Liver (tissue), 9 donors: ENCODE results near the gene ASB2. TPM values are rescaled to one million over a fixed set of nuclear protein-coding genes. Genes with fewer than 3 reads are reported as not detected.

Experiments used
- DNase-seq: peaks from one replicate; pipeline ENCODE4 v3.0.0-alpha.2; 2017; ENCODE audit warnings: low spot score
- H3K27ac ChIP-seq, 2 donors: one replicate each; pipeline ENCODE4 v1.7.0; 2013; ENCODE audit warnings: inconsistent platforms in 2 of 2, low read length in 2 of 2, control low read depth in 1 of 2, low read depth in 1 of 2, mild to moderate bottlenecking in 1 of 2
- H3K27me3 ChIP-seq, 4 donors: one replicate each; pipeline versions ENCODE4 v1.6.1 to v1.7.0; 2013; ENCODE audit warnings: low read length in 3 of 4, inconsistent platforms in 1 of 4, mild to moderate bottlenecking in 1 of 4, moderate library complexity in 1 of 4; ENCODE audit not compliant: control insufficient read depth in 4 of 4, insufficient read depth in 4 of 4
- H3K36me3 ChIP-seq, 4 donors: one replicate each; pipeline versions ENCODE4 v1.6.1 to v1.7.0; 2013; ENCODE audit warnings: low read length in 3 of 4, mild to moderate bottlenecking in 3 of 4, low read depth in 1 of 4, moderate library complexity in 1 of 4; ENCODE audit not compliant: control insufficient read depth in 4 of 4, insufficient read depth in 3 of 4
- H3K4me1 ChIP-seq, 4 donors: one replicate each; pipeline versions ENCODE4 v1.6.1 to v1.7.0; 2013; ENCODE audit warnings: low read length in 3 of 4, mild to moderate bottlenecking in 3 of 4, moderate library complexity in 1 of 4; ENCODE audit not compliant: control insufficient read depth in 4 of 4, insufficient read depth in 4 of 4
- H3K4me3 ChIP-seq, 3 donors: one replicate each; pipeline versions ENCODE4 v1.6.1 to v1.7.0; 2013; ENCODE audit warnings: low read length in 3 of 3, control low read depth in 1 of 3, low read depth in 1 of 3, mild to moderate bottlenecking in 1 of 3
- H3K9ac ChIP-seq, 2 donors: one replicate each; pipeline ENCODE4 v1.7.0; 2013; ENCODE audit warnings: low read length in 2 of 2, mild to moderate bottlenecking in 2 of 2, moderate library complexity in 2 of 2, control low read depth in 1 of 2, low read depth in 1 of 2
- H3K9me3 ChIP-seq, 4 donors: one replicate each; pipeline versions ENCODE4 v1.6.1 to v1.7.0; 2013; ENCODE audit warnings: low read length in 3 of 4; ENCODE audit not compliant: control insufficient read depth in 4 of 4
- CTCF ChIP-seq: fragments of 150-350 bp; IDR thresholded peaks from 2 replicates; pipeline ENCODE4 v1.5.1; 2017; ENCODE audit warnings: improper control_type of control experiment, low read depth, low read length; ENCODE audit not compliant: missing input control
- EGR1 ChIP-seq, 2 donors: IDR thresholded peaks; 2 replicates each; pipeline ENCODE4 v1.6.1; 2016 to 2018; ENCODE audit warnings: antibody characterized with exemption in 2 of 2, low read depth in 2 of 2
- FOXA2 ChIP-seq: IDR thresholded peaks from 2 replicates; pipeline ENCODE4 v1.6.1; 2016; ENCODE audit warnings: antibody characterized with exemption
- GABPA ChIP-seq, 2 donors: IDR thresholded peaks in 1 of 2; conservative IDR thresholded peaks in 1 of 2; 2 replicates each; pipeline ENCODE4 v1.6.1; 2016; ENCODE audit warnings: antibody characterized with exemption in 2 of 2, mild to moderate bottlenecking in 1 of 2, moderate library complexity in 1 of 2
- JUND ChIP-seq, 2 donors: IDR thresholded peaks; 2 replicates each; pipeline ENCODE4 v1.6.1; 2016; ENCODE audit warnings: antibody characterized with exemption in 2 of 2
- NR2F2 ChIP-seq: IDR thresholded peaks from 2 replicates; pipeline ENCODE4 v1.6.1; 2016; ENCODE audit warnings: antibody characterized with exemption
- REST ChIP-seq: IDR thresholded peaks from 2 replicates; pipeline ENCODE4 v1.6.1; 2016; ENCODE audit warnings: antibody characterized with exemption, mild to moderate bottlenecking
- RXRA ChIP-seq, 2 donors: IDR thresholded peaks; 2 replicates each; pipeline ENCODE4 v1.6.1; 2017 to 2018; ENCODE audit warnings: antibody characterized with exemption in 2 of 2, mild to moderate bottlenecking in 1 of 2
- YY1 ChIP-seq: IDR thresholded peaks from 2 replicates; pipeline ENCODE4 v1.6.1; 2016; ENCODE audit warnings: antibody characterized with exemption, mild to moderate bottlenecking
- ZBTB33 ChIP-seq: IDR thresholded peaks from 2 replicates; pipeline ENCODE4 v1.6.1; 2016; ENCODE audit warnings: antibody characterized with exemption
- WGBS: extraction: QIAGEN DNeasy Blood & Tissue Kit; methylation state at CpG from one replicate; pipeline ENCODE4 v1.1.7; 2013; 5-methylcytosine and 5-hydroxymethylcytosine counted together
- polyA plus RNA-seq, 2 donors: library from polyadenylated mRNA; stranded (reverse) in 1 of 2; unstranded in 1 of 2; fragments of 200-250 nt in 1 of 2; fragments of >200 nt in 1 of 2; fragmentation: Nextera tagmentation in 1 of 2; extraction: Ambion mirVana in 1 of 2; gene quantifications; one replicate each; pipeline versions ENCODE4 v1.2.1 to v1.2.3, GENCODE V29; 2013 to 2015
- total RNA-seq, 2 donors: library from RNA; depleted of rRNA; stranded (reverse); fragments of >200 nt; gene quantifications; one replicate each; pipeline ENCODE4 v1.2.3, GENCODE V29; 2014
- donor health status: healthy.
- donor health status: healthy.
- donor health status: healthy.
- donor health status: healthy.
- donor health status: healthy.

The ASB2 gene
- total and polyA plus RNA-seq, 4 donors, result 0.18 to 0.56 (median 0.38) TPM

- TF ChIP-seq CTCF (no peak), YY1 (no peak)
Observed at GRCh38 chr14:93923626-93924025, 52.7 kb downstream of the ASB2 start (continued).

GRCh38 chr14:93921001-93921806 is 55.2 kb downstream of the ASB2 start:
- no peak overlapping the region for H3K9ac ChIP-seq
- no peak for DNase-seq
- H3K27me3 ChIP-seq, result no peaks in the 10 kb centered on the region
- TF ChIP-seq FOXA2, result no peak
- TF ChIP-seq EGR1 (IDR thresholded peaks at IDR 0.05; ENCODE audit: low read depth in 2 of 2), result no peak
- no peak for TF ChIP-seq CTCF
- no peak for TF ChIP-seq REST
- TF ChIP-seq ZBTB33, result no peak
- TF ChIP-seq YY1, result no peak
- no peak for TF ChIP-seq NR2F2
- no peak for TF ChIP-seq RXRA (IDR thresholded peaks at IDR 0.05)
- TF ChIP-seq GABPA (IDR thresholded peaks at IDR 0.05 in 1 of 2, conservative IDR thresholded peaks at IDR 0.05 in 1 of 2), result no peak
- no peak for TF ChIP-seq JUND (IDR thresholded peaks at IDR 0.05)
- H3K9me3 ChIP-seq, result no peaks in the 10 kb centered on the region
- no peaks in the 10 kb centered on the region for H3K36me3 ChIP-seq
- no peaks in the 10 kb centered on the region for H3K4me1 ChIP-seq
- H3K27ac ChIP-seq, result no peak overlapping the region
- H3K4me3 ChIP-seq, result no peak overlapping the region
- 87% methylated on average over 18 of the region's 18 CpGs for WGBS
